Thoracic aorta (tissue), 2 donors: ENCODE results near the gene INPP4B. TPM values are rescaled to one million over a fixed set of nuclear protein-coding genes. Genes with fewer than 3 reads are reported as not detected.

Experiments used
- ATAC-seq: fragments of 150-250 bp; one replicate; pipeline ENCODE4 v1.8.0; 2017; ENCODE audit warnings: low read depth; ENCODE audit not compliant: insufficient number of reproducible peaks, low FRiP score
- DNase-seq: peaks from one replicate; pipeline ENCODE4 v3.0.0-alpha.2; 2020; ENCODE audit warnings: low spot score
- H3K27ac ChIP-seq, 2 donors: fragments of 200-600 bp; sonication (generic); 1 replicate in 1 of 2; 2 replicates in 1 of 2; pipeline ENCODE4 v1.5.1; 2016; ENCODE audit warnings: mild to moderate bottlenecking in 2 of 2, moderate library complexity in 2 of 2
- H3K27me3 ChIP-seq: fragments of 200-600 bp; sonication (generic); replicated peaks from 2 replicates; pipeline ENCODE4 v1.6.0; 2016; ENCODE audit warnings: mild to moderate bottlenecking; ENCODE audit not compliant: insufficient read depth
- H3K36me3 ChIP-seq: fragments of 200-600 bp; sonication (generic); one replicate; pipeline ENCODE4 v1.5.1; 2016
- H3K4me1 ChIP-seq, 2 donors: fragments of 200-600 bp; sonication (generic); 1 replicate in 1 of 2; 2 replicates in 1 of 2; pipeline versions ENCODE4 v1.5.1 to v1.6.0; 2016; ENCODE audit warnings: low read depth in 2 of 2, mild to moderate bottlenecking in 1 of 2; ENCODE audit not compliant: control insufficient read depth in 1 of 2
- H3K4me3 ChIP-seq: fragments of 200-600 bp; sonication (generic); 2 replicates; pipeline ENCODE4 v1.5.1; 2016; ENCODE audit warnings: mild to moderate bottlenecking
- H3K9me3 ChIP-seq: fragments of 200-600 bp; sonication (generic); 2 replicates; pipeline ENCODE4 v1.5.1; 2016
- CTCF ChIP-seq: fragments of 200-600 bp; sonication (generic); IDR thresholded peaks from one replicate; pipeline ENCODE4 v1.5.1; 2019; ENCODE audit warnings: antibody characterized with exemption
- total RNA-seq, 2 donors: library from RNA; depleted of rRNA; stranded (reverse); fragments of >200 nt; gene quantifications; one replicate each; pipeline versions ENCODE4 v1.1.0 to v1.2.3, GENCODE V29; 2016

The INPP4B gene
- total RNA-seq, 2 donors from 2014 or later, result 21.1 to 30.4 TPM

GRCh38 chr4:142443469-142443868, 402.6 kb downstream of the INPP4B start:
- no peak for TF ChIP-seq CTCF
- no peaks in the 10 kb centered on the region for H3K36me3 ChIP-seq
- H3K4me1 ChIP-seq, result no peaks in the 10 kb centered on the region

GRCh38 chr4:142440093-142440492, 406.0 kb downstream of the INPP4B start:
- H3K27ac ChIP-seq, result no peak overlapping the region
- DNase-seq (no peak), ATAC-seq (no peak)
- H3K36me3 ChIP-seq, result no peaks in the 10 kb centered on the region
- no peaks in the 10 kb centered on the region for H3K4me1 ChIP-seq
- TF ChIP-seq CTCF, result no peak
- no peaks in the 10 kb centered on the region for H3K27me3 ChIP-seq
- no peak overlapping the region for H3K4me3 ChIP-seq
- no peaks in the 10 kb centered on the region for H3K9me3 ChIP-seq

More at GRCh38 chr4:142443469-142443868, 402.6 kb downstream of the INPP4B start:
- H3K9me3 ChIP-seq, result no peaks in the 10 kb centered on the region
- no peaks in the 10 kb centered on the region for H3K27me3 ChIP-seq
- DNase-seq (no peak), ATAC-seq (no peak)
- no peak overlapping the region for H3K4me3 ChIP-seq
- H3K27ac ChIP-seq, result no peak overlapping the region

GRCh38 chr4:142435599-142436235, 410.4 kb downstream of the INPP4B start:
- no peak for TF ChIP-seq CTCF
- no peak for DNase-seq
- H3K36me3 ChIP-seq, result no peaks in the 10 kb centered on the region
- H3K4me3 ChIP-seq, result no peak overlapping the region
- no peaks in the 10 kb centered on the region for H3K9me3 ChIP-seq
- no peak for ATAC-seq
- no peaks in the 10 kb centered on the region for H3K4me1 ChIP-seq
- no peaks in the 10 kb centered on the region for H3K27me3 ChIP-seq
- H3K27ac ChIP-seq, result no peak overlapping the region

- Histone ChIP-seq H3K4me1 (no peaks in the 10 kb centered on the region), H3K27me3 (no peaks in the 10 kb centered on the region), H3K4me3 (no peak overlapping the region), H3K27ac (no peak overlapping the region), H3K9me3 (no peaks in the 10 kb centered on the region), H3K36me3 (no peaks in the 10 kb centered on the region)
- DNase-seq (no peak), ATAC-seq (no peak)
- TF ChIP-seq CTCF, result no peak
These were observed 411.4 kb downstream of the INPP4B start for GRCh38 chr4:142434519-142435224.

- Histone ChIP-seq H3K4me1 (no peaks in the 10 kb centered on the region), H3K27me3 (no peaks in the 10 kb centered on the region), H3K27ac (no peak overlapping the region), H3K4me3 (no peak overlapping the region), H3K36me3 (no peaks in the 10 kb centered on the region), H3K9me3 (no peaks in the 10 kb centered on the region)
- ATAC-seq (no peak), DNase-seq (no peak)
- no peak for TF ChIP-seq CTCF
These were observed 417.4 kb downstream of the INPP4B start for GRCh38 chr4:142428715-142429114.
